Activated naive CD4-positive, alpha-beta T cell treated with anti-CD3 and anti-CD28 coated beads for 36 hours (primary cell): ENCODE data around the gene ERCC1. TPM values are rescaled to one million over a fixed set of nuclear protein-coding genes. Genes with fewer than 3 reads are reported as not detected.
A peak's percentile ranks its signal among the peaks of the same experiment; 100 is the strongest.

Experiments used
- CTCF ChIA-PET: fragments of 350-600 bp; sonication (Branson Sonifier 250); formaldehyde crosslinking; loops from one replicate; lab custom pipeline; 2021; ENCODE audit warnings: antibody characterized with exemption; lab: Charles Lee
- DNase-seq: peaks from one replicate; pipeline ENCODE4 v3.0.0-alpha.2; 2020
- H3K27ac Mint-ChIP-seq: one replicate; pipeline ENCODE4 v1.8.0; 2021; ENCODE audit warnings: mild to moderate bottlenecking, mixed read lengths
- H3K27me3 Mint-ChIP-seq: one replicate; pipeline ENCODE4 v1.8.0; 2021; ENCODE audit warnings: low read depth, mixed read lengths
- H3K36me3 Mint-ChIP-seq: one replicate; pipeline ENCODE4 v1.8.0; 2021; ENCODE audit warnings: low read depth, mixed read lengths
- H3K4me1 Mint-ChIP-seq: one replicate; pipeline ENCODE4 v1.8.0; 2021; ENCODE audit warnings: low read depth, mixed read lengths
- H3K4me3 Mint-ChIP-seq: one replicate; pipeline ENCODE4 v1.8.0; 2021; ENCODE audit warnings: mild to moderate bottlenecking, moderate library complexity, mixed read lengths
- H3K9me3 Mint-ChIP-seq: one replicate; pipeline ENCODE4 v1.8.0; 2021; ENCODE audit warnings: mixed read lengths
- intact Hi-C: fragments of 100-400 bp; cut with micrococcal nuclease; formaldehyde crosslinking; loops from one replicate; pipeline ENCODE4 v1.15.1; 2023
- total RNA-seq, 2 experiments: library from RNA; stranded (reverse); gene quantifications; one replicate each; pipeline ENCODE4 v1.2.3, GENCODE V29; 2021

The ERCC1 gene
- total RNA-seq, 2 experiments from 2014 or later = 28.9 to 30.7 TPM

- H3K4me1 Mint-ChIP-seq = peaks cover 39% of the 10 kb centered on the region
- H3K4me3 Mint-ChIP-seq = peak within 1 kb of the TSS; percentile 77
- intact Hi-C loops = loop anchor here (1.0 to 5.0 kb wide), 5 partner anchors 17 to 715 kb away; partner anchors contain the start of genes RTN2 and SYMPK
- H3K36me3 Mint-ChIP-seq = peaks cover 4% of the 10 kb centered on the region
- peaks cover 20% of the 10 kb centered on the region for H3K27me3 Mint-ChIP-seq
- peak; percentile 93 for DNase-seq
- CTCF ChIA-PET = interaction anchor here (1.2 to 18.6 kb wide), 4 partner anchors 11 to 26 kb away, joined by 4 to 351 read pairs (median 30); no protein-coding TSS in a partner anchor
- H3K9me3 Mint-ChIP-seq = no peaks in the 10 kb centered on the region
- peak within 1 kb of the TSS; percentile 75 for H3K27ac Mint-ChIP-seq
These were observed 43.9 kb upstream of the ERCC1 start, which contains the start of gene FOSB for GRCh38 chr19:45467456-45468158. FOSB (plus strand) TSS chr19:45467996; CDS start chr19:45468587, 591 bp downstream.

GRCh38 chr19:45467115-45467455 lies 43.4 kb upstream of the ERCC1 start:
- Mint-ChIP-seq H3K36me3 (peaks cover 4% of the 10 kb centered on the region), H3K27ac (no peak overlapping the region), H3K9me3 (no peaks in the 10 kb centered on the region), H3K27me3 (peaks cover 16% of the 10 kb centered on the region), H3K4me3 (peak overlapping the region; percentile 77), H3K4me1 (peaks cover 34% of the 10 kb centered on the region)
- intact Hi-C loops = loop anchor here (1.0 to 5.0 kb wide), 4 partner anchors 21 to 715 kb away; partner anchors contain the start of genes RTN2 and SYMPK
- CTCF ChIA-PET = interaction anchor here (1.2 to 18.6 kb wide), 4 partner anchors 11 to 25 kb away, joined by 4 to 351 read pairs (median 30); no protein-coding TSS in a partner anchor
- DNase-seq = no peak

GRCh38 chr19:45464852-45465441 lies 41.2 kb upstream of the ERCC1 start:
- no peaks in the 10 kb centered on the region for H3K36me3 Mint-ChIP-seq
- H3K27ac Mint-ChIP-seq = no peak overlapping the region
- intact Hi-C loops = loop anchor here (5.0 kb wide), 1 partner anchor 713 kb away; no protein-coding TSS in a partner anchor
- CTCF ChIA-PET = no interaction called here
- no peaks in the 10 kb centered on the region for H3K9me3 Mint-ChIP-seq
- no peak for DNase-seq
- peaks cover 10% of the 10 kb centered on the region for H3K27me3 Mint-ChIP-seq
- H3K4me3 Mint-ChIP-seq = no peak overlapping the region
- H3K4me1 Mint-ChIP-seq = peaks cover 20% of the 10 kb centered on the region

- peaks cover 10% of the 10 kb centered on the region for H3K27me3 Mint-ChIP-seq
- DNase-seq = no peak
- no peak overlapping the region for H3K27ac Mint-ChIP-seq
- no peaks in the 10 kb centered on the region for H3K9me3 Mint-ChIP-seq
- CTCF ChIA-PET = interaction anchor here (0.6 to 0.7 kb wide), 2 partner anchors 29 kb away, joined by 3 read pairs; no protein-coding TSS in a partner anchor
- peaks cover 14% of the 10 kb centered on the region for H3K4me1 Mint-ChIP-seq
- intact Hi-C loops = no loop called here
- H3K36me3 Mint-ChIP-seq = no peaks in the 10 kb centered on the region
- no peak overlapping the region for H3K4me3 Mint-ChIP-seq
These were observed 40.6 kb upstream of the ERCC1 start for GRCh38 chr19:45464274-45464673.

GRCh38 chr19:45463241-45463640 lies 39.5 kb upstream of the ERCC1 start:
- H3K36me3 Mint-ChIP-seq = no peaks in the 10 kb centered on the region
- H3K27ac Mint-ChIP-seq = no peak overlapping the region
- H3K4me1 Mint-ChIP-seq = peaks cover 9% of the 10 kb centered on the region
- intact Hi-C loops = no loop called here
- no peak overlapping the region for H3K4me3 Mint-ChIP-seq
- no peaks in the 10 kb centered on the region for H3K9me3 Mint-ChIP-seq
- CTCF ChIA-PET = interaction anchor here (1.8 to 3.4 kb wide), 2 partner anchors 9 to 24 kb away, joined by 5 to 12 read pairs; no protein-coding TSS in a partner anchor
- H3K27me3 Mint-ChIP-seq = peaks cover 10% of the 10 kb centered on the region
- no peak for DNase-seq

- peaks cover 10% of the 10 kb centered on the region for H3K27me3 Mint-ChIP-seq
- no peaks in the 10 kb centered on the region for H3K36me3 Mint-ChIP-seq
- intact Hi-C loops = no loop called here
- H3K4me3 Mint-ChIP-seq = no peak overlapping the region
- CTCF ChIA-PET = interaction anchor here (1.8 to 3.4 kb wide), 2 partner anchors 8 to 23 kb away, joined by 5 to 12 read pairs; no protein-coding TSS in a partner anchor
- no peaks in the 10 kb centered on the region for H3K9me3 Mint-ChIP-seq
- H3K4me1 Mint-ChIP-seq = peaks cover 3% of the 10 kb centered on the region
- no peak overlapping the region for H3K27ac Mint-ChIP-seq
- DNase-seq = no peak
These were observed 38.5 kb upstream of the ERCC1 start for GRCh38 chr19:45462174-45462573.

GRCh38 chr19:45460807-45461347 lies 37.2 kb upstream of the ERCC1 start:
- H3K36me3 Mint-ChIP-seq = no peaks in the 10 kb centered on the region
- no peak overlapping the region for H3K4me3 Mint-ChIP-seq
- H3K27ac Mint-ChIP-seq = no peak overlapping the region
- peaks cover 10% of the 10 kb centered on the region for H3K27me3 Mint-ChIP-seq
- intact Hi-C loops = no loop called here
- CTCF ChIA-PET = interaction anchor here (3.4 kb wide), 1 partner anchor 22 kb away, joined by 12 read pairs; no protein-coding TSS in a partner anchor
- H3K9me3 Mint-ChIP-seq = no peaks in the 10 kb centered on the region
- no peak for DNase-seq
- peaks cover 7% of the 10 kb centered on the region for H3K4me1 Mint-ChIP-seq

GRCh38 chr19:45457776-45458175 lies 34.1 kb upstream of the ERCC1 start:
- no peak overlapping the region for H3K27ac Mint-ChIP-seq
- peaks cover 14% of the 10 kb centered on the region for H3K4me1 Mint-ChIP-seq
- H3K36me3 Mint-ChIP-seq = no peaks in the 10 kb centered on the region
- CTCF ChIA-PET = interaction anchor here (0.9 kb wide), 1 partner anchor 9 kb away, joined by 3 read pairs; no protein-coding TSS in a partner anchor
- no peak for DNase-seq
- peaks cover 2% of the 10 kb centered on the region for H3K27me3 Mint-ChIP-seq
- intact Hi-C loops = no loop called here
- H3K4me3 Mint-ChIP-seq = no peak overlapping the region
- H3K9me3 Mint-ChIP-seq = no peaks in the 10 kb centered on the region

GRCh38 chr19:45456500-45456815 lies 32.7 kb upstream of the ERCC1 start:
- Mint-ChIP-seq H3K27ac (no peak overlapping the region), H3K27me3 (peaks cover 2% of the 10 kb centered on the region), H3K36me3 (no peaks in the 10 kb centered on the region), H3K9me3 (no peaks in the 10 kb centered on the region), H3K4me3 (no peak overlapping the region), H3K4me1 (peaks cover 21% of the 10 kb centered on the region)
- DNase-seq = no peak
- intact Hi-C loops = no loop called here
- CTCF ChIA-PET = interaction anchor here (1.2 to 1.9 kb wide), 2 partner anchors 17 to 22 kb away, joined by 7 to 12 read pairs; no protein-coding TSS in a partner anchor

- Mint-ChIP-seq H3K36me3 (no peaks in the 10 kb centered on the region), H3K27me3 (peaks cover 2% of the 10 kb centered on the region), H3K27ac (no peak overlapping the region), H3K4me1 (peaks cover 25% of the 10 kb centered on the region), H3K9me3 (no peaks in the 10 kb centered on the region), H3K4me3 (no peak overlapping the region)
- peak; percentile 79 for DNase-seq
- intact Hi-C loops = no loop called here
- CTCF ChIA-PET = interaction anchor here (1.2 to 1.9 kb wide), 2 partner anchors 17 to 23 kb away, joined by 7 to 12 read pairs; no protein-coding TSS in a partner anchor
These were observed 32.2 kb upstream of the ERCC1 start for GRCh38 chr19:45455707-45456499.

GRCh38 chr19:45451850-45452387 lies 28.2 kb upstream of the ERCC1 start:
- Mint-ChIP-seq H3K27ac (no peak overlapping the region), H3K9me3 (no peaks in the 10 kb centered on the region), H3K27me3 (no peaks in the 10 kb centered on the region), H3K4me1 (peaks cover 36% of the 10 kb centered on the region), H3K36me3 (no peaks in the 10 kb centered on the region), H3K4me3 (peak overlapping the region; percentile 65)
- CTCF ChIA-PET = interaction anchor here (1.3 to 2.9 kb wide), 3 partner anchors 12 to 33 kb away, joined by 3 to 9 read pairs (median 4); partner anchors contain the start of gene FOSB
- intact Hi-C loops = loop anchor here (2.0 kb wide), 1 partner anchor 217 kb away; the partner anchor contains the start of gene GIPR
- no peak for DNase-seq
